Measurements from ENCODE around the gene TSPAN9. TPM values are rescaled to one million over a fixed set of nuclear protein-coding genes. Genes with fewer than 3 reads are reported as not detected.

Gene TSPAN9
- total RNA-seq, 1 donor from 2014 or later, result 109 TPM

GRCh38 chr12:3122841-3123678 lies 45.9 kb downstream of the TSPAN9 start:
- peaks cover 3 to 29% of the 10 kb centered on the region in 2 donors for H3K4me1 ChIP-seq
- H3K27me3 ChIP-seq, result no peaks in the 10 kb centered on the region
- H3K4me3 ChIP-seq, result no peak overlapping the region
- peak overlapping the region; percentile 63 for H3K27ac ChIP-seq
- H3K36me3 ChIP-seq, result no peaks in the 10 kb centered on the region
- H3K9me3 ChIP-seq, result peaks cover 0 to 19% of the 10 kb centered on the region in 2 donors
- peak in 1 of 2 donors; percentile 88 for DNase-seq (ENCODE audit: low spot score in 2 of 2)
- intact Hi-C loops (cut with DNase I), result loop anchor here (2.0 kb wide), 1 partner anchor 26 kb away; no protein-coding TSS in a partner anchor
- TF ChIP-seq, protein P1, sequence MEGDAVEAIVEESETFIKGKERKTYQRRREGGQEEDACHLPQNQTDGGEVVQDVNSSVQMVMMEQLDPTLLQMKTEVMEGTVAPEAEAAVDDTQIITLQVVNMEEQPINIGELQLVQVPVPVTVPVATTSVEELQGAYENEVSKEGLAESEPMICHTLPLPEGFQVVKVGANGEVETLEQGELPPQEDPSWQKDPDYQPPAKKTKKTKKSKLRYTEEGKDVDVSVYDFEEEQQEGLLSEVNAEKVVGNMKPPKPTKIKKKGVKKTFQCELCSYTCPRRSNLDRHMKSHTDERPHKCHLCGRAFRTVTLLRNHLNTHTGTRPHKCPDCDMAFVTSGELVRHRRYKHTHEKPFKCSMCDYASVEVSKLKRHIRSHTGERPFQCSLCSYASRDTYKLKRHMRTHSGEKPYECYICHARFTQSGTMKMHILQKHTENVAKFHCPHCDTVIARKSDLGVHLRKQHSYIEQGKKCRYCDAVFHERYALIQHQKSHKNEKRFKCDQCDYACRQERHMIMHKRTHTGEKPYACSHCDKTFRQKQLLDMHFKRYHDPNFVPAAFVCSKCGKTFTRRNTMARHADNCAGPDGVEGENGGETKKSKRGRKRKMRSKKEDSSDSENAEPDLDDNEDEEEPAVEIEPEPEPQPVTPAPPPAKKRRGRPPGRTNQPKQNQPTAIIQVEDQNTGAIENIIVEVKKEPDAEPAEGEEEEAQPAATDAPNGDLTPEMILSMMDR (IDR thresholded peaks at IDR 0.05), result no peak

DNA sequence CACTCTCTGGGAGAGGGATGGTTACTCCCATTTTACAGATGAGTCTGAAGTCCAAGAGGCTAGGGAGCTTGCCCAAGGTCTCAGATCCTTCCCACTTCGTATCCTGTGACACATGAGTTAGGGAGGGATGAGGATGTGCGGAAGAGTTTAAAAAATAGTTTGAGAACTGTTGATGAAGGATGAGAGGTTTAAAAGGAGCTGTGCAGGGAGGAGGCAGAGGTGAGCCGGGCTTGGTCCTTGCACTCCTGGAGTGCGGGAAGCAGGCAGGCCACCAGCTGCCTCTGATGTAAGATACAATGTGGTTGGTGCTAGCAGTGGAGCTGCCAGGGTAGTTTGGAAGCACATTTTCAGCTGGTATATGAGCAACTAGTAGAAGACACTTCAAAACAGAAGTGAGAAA lies 46.5 kb downstream of the TSPAN9 start:
- H3K4me3 ChIP-seq, result no peak overlapping the region
- no peak for DNase-seq (ENCODE audit: low spot score in 2 of 2)
- H3K9me3 ChIP-seq, result peaks cover 0 to 19% of the 10 kb centered on the region in 2 donors
- H3K36me3 ChIP-seq, result no peaks in the 10 kb centered on the region
- H3K27me3 ChIP-seq, result no peaks in the 10 kb centered on the region
- intact Hi-C loops (cut with DNase I), result loop anchor here (2.0 kb wide), 1 partner anchor 27 kb away; no protein-coding TSS in a partner anchor
- TF ChIP-seq, protein P1 (IDR thresholded peaks at IDR 0.05), result no peak
- peak overlapping the region in 1 of 2 donors; percentile 63 for H3K27ac ChIP-seq
- H3K4me1 ChIP-seq, result peaks cover 3 to 29% of the 10 kb centered on the region in 2 donors

DNA sequence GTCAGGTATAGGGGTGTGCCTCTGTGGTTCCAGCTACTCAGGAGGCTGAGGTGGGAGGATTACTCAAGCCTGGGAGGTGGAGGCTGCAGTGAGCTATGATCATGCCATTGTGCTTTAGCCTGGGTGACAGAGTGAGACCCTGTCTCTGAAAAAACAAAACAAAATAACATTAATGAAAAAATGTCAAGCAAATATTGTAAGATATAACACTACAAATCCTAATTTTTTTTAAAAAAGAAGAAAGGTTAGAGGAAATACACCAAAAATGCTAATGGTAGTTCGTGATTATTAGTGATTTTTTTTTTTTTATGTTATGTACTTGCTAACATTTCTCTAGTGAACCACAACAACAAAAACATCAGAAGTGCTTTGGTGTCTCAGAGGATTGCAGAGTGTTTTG lies 47.7 kb downstream of the TSPAN9 start:
- Histone ChIP-seq H3K9me3 (peaks cover 0 to 19% of the 10 kb centered on the region in 2 donors), H3K27ac (no peak overlapping the region), H3K4me1 (peaks cover 3 to 22% of the 10 kb centered on the region in 2 donors), H3K4me3 (no peak overlapping the region), H3K36me3 (no peaks in the 10 kb centered on the region), H3K27me3 (no peaks in the 10 kb centered on the region)
- DNase-seq (ENCODE audit: low spot score in 2 of 2), result no peak
- intact Hi-C loops (cut with DNase I), result no loop called here
- TF ChIP-seq, protein P1 (IDR thresholded peaks at IDR 0.05), result no peak

DNA sequence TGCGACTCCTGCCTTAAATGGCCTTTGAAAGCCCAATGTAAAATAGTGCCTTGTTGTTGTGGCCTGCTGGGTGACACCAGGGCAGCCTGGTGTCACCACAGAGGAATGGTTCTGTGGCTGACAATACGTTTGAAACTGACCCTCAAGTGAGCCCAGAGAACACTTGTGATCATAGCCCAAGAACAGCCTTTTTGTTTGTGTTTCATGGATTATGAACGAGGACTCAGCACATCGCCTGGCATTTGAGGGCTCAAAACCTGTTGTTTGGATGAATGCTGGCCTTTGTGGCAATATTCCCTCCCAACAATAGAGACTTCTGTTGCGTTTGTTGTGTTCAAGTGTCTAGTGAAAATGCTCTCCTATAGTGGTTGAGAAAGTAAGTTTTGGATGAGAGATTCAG lies 48.5 kb downstream of the TSPAN9 start:
- TF ChIP-seq, protein P1 (IDR thresholded peaks at IDR 0.05), result no peak
- no peak for DNase-seq (ENCODE audit: low spot score in 2 of 2)
- peaks cover 0 to 19% of the 10 kb centered on the region in 2 donors for H3K9me3 ChIP-seq
- H3K36me3 ChIP-seq, result no peaks in the 10 kb centered on the region
- intact Hi-C loops (cut with DNase I), result no loop called here
- H3K4me3 ChIP-seq, result no peak overlapping the region
- no peak overlapping the region for H3K27ac ChIP-seq
- no peaks in the 10 kb centered on the region for H3K27me3 ChIP-seq
- H3K4me1 ChIP-seq, result peaks cover 0 to 17% of the 10 kb centered on the region in 2 donors

GRCh38 chr12:3127832-3128231 lies 50.7 kb downstream of the TSPAN9 start:
- H3K27me3 ChIP-seq, result no peaks in the 10 kb centered on the region
- peaks cover 0 to 26% of the 10 kb centered on the region in 2 donors for H3K4me1 ChIP-seq
- TF ChIP-seq, protein P1 (IDR thresholded peaks at IDR 0.05), result no peak
- H3K36me3 ChIP-seq, result no peaks in the 10 kb centered on the region
- no peak overlapping the region for H3K27ac ChIP-seq
- H3K4me3 ChIP-seq, result no peak overlapping the region
- DNase-seq (ENCODE audit: low spot score in 2 of 2), result no peak
- intact Hi-C loops (cut with DNase I), result no loop called here
- H3K9me3 ChIP-seq, result peaks cover 0 to 19% of the 10 kb centered on the region in 2 donors

Measured in ascending aorta (tissue), 2 donors.